H1 (cell line): ENCODE measurements around the gene COL4A2. TPM values are rescaled to one million over a fixed set of nuclear protein-coding genes. Genes with fewer than 3 reads are reported as not detected.
A peak's percentile ranks its signal among the peaks of the same experiment; 100 is the strongest.

Source experiments
- ATF2 ChIP-seq: IDR thresholded peaks from 2 replicates; pipeline ENCODE4 v1.6.1; 2012; ENCODE audit warnings: low read length, inconsistent platforms
- BCL11A ChIP-seq, 2 experiments: IDR thresholded peaks; one replicate each; pipeline ENCODE4 v1.6.1; 2011; ENCODE audit warnings: low read depth in 2 of 2, low read length in 2 of 2, mild to moderate bottlenecking in 2 of 2
- BRCA1 ChIP-seq: IDR thresholded peaks from 2 replicates; pipeline ENCODE4 v1.6.1; 2012; ENCODE audit warnings: low read depth, low read length, improper control_type of control experiment
- CEBPB ChIP-seq: IDR thresholded peaks from 2 replicates; pipeline ENCODE4 v1.6.1; 2012; ENCODE audit warnings: low read depth, low read length
- CREB1 ChIP-seq: IDR thresholded peaks from 2 replicates; pipeline ENCODE4 v1.6.1; 2012; ENCODE audit warnings: inconsistent platforms
- CTBP2 ChIP-seq: IDR thresholded peaks from 2 replicates; pipeline ENCODE4 v1.7.0; 2011; ENCODE audit warnings: borderline replicate concordance, mild to moderate bottlenecking, moderate library complexity, mixed read lengths, low read length; ENCODE audit not compliant: insufficient read depth, insufficient read length
- EP300 ChIP-seq, 2 experiments: IDR thresholded peaks; 1 replicate in 1 of 2; 2 replicates in 1 of 2; pipeline ENCODE4 v1.6.1; 2011 to 2012; ENCODE audit warnings: low read depth in 2 of 2, low read length in 2 of 2, mild to moderate bottlenecking in 2 of 2, borderline replicate concordance in 1 of 2, inconsistent platforms in 1 of 2, moderate library complexity in 1 of 2
- FOSL1 ChIP-seq: IDR thresholded peaks from 2 replicates; pipeline ENCODE4 v1.6.1; 2011; ENCODE audit warnings: mild to moderate bottlenecking, low read depth, low read length, moderate library complexity; ENCODE audit not compliant: insufficient read depth
- HDAC2 ChIP-seq, 2 experiments: fragments of 300-600 bp in 1 of 2; sonication (generic) in 1 of 2; IDR thresholded peaks; 2 replicates each; pipeline ENCODE4 v1.6.1; 2011 to 2012; ENCODE audit warnings: low read depth in 2 of 2, low read length in 2 of 2, mild to moderate bottlenecking in 2 of 2, moderate library complexity in 2 of 2, borderline replicate concordance in 1 of 2, inconsistent platforms in 1 of 2
- HDAC6 ChIP-seq: IDR thresholded peaks from one replicate; pipeline ENCODE4 v1.7.1; 2012; ENCODE audit warnings: low read depth, mild to moderate bottlenecking, inconsistent platforms, low read length, moderate library complexity
- JUND ChIP-seq: IDR thresholded peaks from 2 replicates; pipeline ENCODE4 v1.6.1; 2011; ENCODE audit warnings: mild to moderate bottlenecking, improper control_type of control experiment, low read length
- KDM5A ChIP-seq: fragments of 200-600 bp; IDR thresholded peaks from 2 replicates; pipeline ENCODE4 v1.7.1; 2012; ENCODE audit warnings: mild to moderate bottlenecking, low read length, inconsistent platforms, mixed read lengths
- NANOG ChIP-seq: IDR thresholded peaks from 2 replicates; pipeline ENCODE4 v1.6.1; 2011; ENCODE audit warnings: low read length, low read depth, mild to moderate bottlenecking, inconsistent platforms; ENCODE audit not compliant: insufficient read depth, poor library complexity, severe bottlenecking
- POLR2A ChIP-seq, 2 experiments: IDR thresholded peaks; 1 replicate in 1 of 2; 2 replicates in 1 of 2; pipeline ENCODE4 v1.6.1; 2011; ENCODE audit warnings: low read depth in 2 of 2, low read length in 2 of 2, mild to moderate bottlenecking in 2 of 2; ENCODE audit errors: control extremely low read depth in 1 of 2
- RAD21 ChIP-seq, 2 experiments: IDR thresholded peaks in 1 of 2; conservative IDR thresholded peaks in 1 of 2; 2 replicates each; pipeline ENCODE4 v1.6.1; 2011; ENCODE audit warnings: low read depth in 2 of 2, low read length in 2 of 2, improper control_type of control experiment in 1 of 2, inconsistent platforms in 1 of 2, mild to moderate bottlenecking in 1 of 2, moderate library complexity in 1 of 2
- RBBP5 ChIP-seq: IDR thresholded peaks from 2 replicates; pipeline ENCODE4 v1.7.1; 2012; ENCODE audit warnings: low read depth, mild to moderate bottlenecking, inconsistent platforms, low read length, moderate library complexity, borderline replicate concordance
- RNF2 ChIP-seq: fragments of 200-900, 300-1000 bp; sonication (generic); IDR thresholded peaks from 2 replicates; pipeline ENCODE4 v1.7.1; 2016; ENCODE audit warnings: borderline replicate concordance, low read depth, mild to moderate bottlenecking, antibody characterized with exemption, low read length; ENCODE audit not compliant: poor library complexity, severe bottlenecking; ENCODE audit errors: missing control alignments
- RXRA ChIP-seq: IDR thresholded peaks from 2 replicates; pipeline ENCODE4 v1.6.1; 2011; ENCODE audit warnings: low read depth, mild to moderate bottlenecking, low read length, moderate library complexity; ENCODE audit not compliant: insufficient read depth
- SAP30 ChIP-seq: fragments of 300-600 bp; sonication (generic); IDR thresholded peaks from 2 replicates; pipeline ENCODE4 v1.7.1; 2012; ENCODE audit warnings: low read length, moderate library complexity, mild to moderate bottlenecking, inconsistent platforms; ENCODE audit not compliant: insufficient read depth, insufficient replicate concordance
- SIN3A ChIP-seq, 2 experiments: IDR thresholded peaks in 1 of 2; conservative IDR thresholded peaks in 1 of 2; 2 replicates each; pipeline ENCODE4 v1.6.1; 2011 to 2012; ENCODE audit warnings: low read length in 2 of 2, improper control_type of control experiment in 1 of 2, low read depth in 1 of 2, mild to moderate bottlenecking in 1 of 2
- SRF ChIP-seq: IDR thresholded peaks from 2 replicates; pipeline ENCODE4 v1.6.1; 2011; ENCODE audit warnings: mild to moderate bottlenecking, low read depth, low read length, moderate library complexity
- TCF12 ChIP-seq: IDR thresholded peaks from 2 replicates; pipeline ENCODE4 v1.6.1; 2011; ENCODE audit warnings: low read depth, mild to moderate bottlenecking, low read length
- polyA plus RNA-seq, 7 experiments: library from polyadenylated mRNA; depleted of rRNA in 3 of 7; stranded (reverse) in 5 of 7; unstranded in 2 of 7; fragments of >200 nt in 5 of 7; fragments of 200-250 nt in 2 of 7; gene quantifications; 1 replicate in 5 of 7; 2 replicates in 1 of 7; 4 replicates in 1 of 7; pipeline versions ENCODE4 v1.2.1 to v1.2.3, GENCODE V29; 2011 to 2013; ENCODE audit warnings: missing spikeins in 2 of 7, mixed read lengths in 2 of 7
- total RNA-seq: library from RNA; stranded (reverse); fragmentation: NEBNext Ultra II Directional; extraction: Animal tissue kit (Norgen Biotek cat#: 25700); gene quantifications from 2 replicates; pipeline ENCODE4 v1.2.1, GENCODE V29; 2021

COL4A2 gene
- total and polyA plus RNA-seq, 2 of the 8 experiments (the other 6 are each of a cell fraction or from before 2014, with no cell fraction given), result 80.4 to 87.3 TPM

GRCh38 chr13:110266983-110267382, 40.1 kb upstream of the COL4A2 start (continued):
- TF ChIP-seq RBBP5, result no peak
- no peak for TF ChIP-seq JUND
- TF ChIP-seq CEBPB, result no peak
- no peak for TF ChIP-seq ATF2
- TF ChIP-seq POLR2A (IDR thresholded peaks at IDR 0.05; ENCODE audit: control extremely low read depth in 1 of 2, low read depth in 2 of 2, low read length in 2 of 2), result no peak
- no peak for TF ChIP-seq HDAC6
- 0 out of 2 replicates have a peak, but pooled peaks have one; percentile 37 for TF ChIP-seq TCF12
- no peak for TF ChIP-seq RXRA
- TF ChIP-seq CTBP2, result no peak
- TF ChIP-seq RNF2, result no peak
- TF ChIP-seq SRF, result no peak
- TF ChIP-seq HDAC2 (IDR thresholded peaks at IDR 0.05; ENCODE audit: borderline replicate concordance in 1 of 2, low read depth in 2 of 2, low read length in 2 of 2), result peak; percentile 97 to 99; a peak in 3 of 4 replicates
- TF ChIP-seq FOSL1, result no peak
- TF ChIP-seq NANOG, result no peak
- TF ChIP-seq BRCA1, result no peak
- no peak for TF ChIP-seq BCL11A (IDR thresholded peaks at IDR 0.05; ENCODE audit: low read depth in 2 of 2, low read length in 2 of 2)
- peak in 1 of 2 experiments; percentile 82; a peak in 2 of 4 replicates for TF ChIP-seq SIN3A (conservative IDR thresholded peaks at IDR 0.05 in 1 of 2, IDR thresholded peaks at IDR 0.05 in 1 of 2; ENCODE audit: low read depth in 1 of 2, low read length in 2 of 2)
- TF ChIP-seq CREB1, result 0 out of 2 replicates have a peak, but pooled peaks have one; percentile 20
- no peak for TF ChIP-seq EP300 (IDR thresholded peaks at IDR 0.05; ENCODE audit: borderline replicate concordance in 1 of 2, low read depth in 2 of 2, low read length in 2 of 2)
- TF ChIP-seq KDM5A, result no peak
- no peak for TF ChIP-seq RAD21 (IDR thresholded peaks at IDR 0.05 in 1 of 2, conservative IDR thresholded peaks at IDR 0.05 in 1 of 2; ENCODE audit: low read depth in 2 of 2, low read length in 2 of 2)
- no peak for TF ChIP-seq SAP30
